ENCODE results near the gene CNIH3.

Gene CNIH3

GRCh38 chr1:224689374-224689773 lies 73.3 kb downstream of the CNIH3 start:
- ChIA-PET CTCF (no interaction called here), POLR2A (no interaction called here)
- no peak overlapping the region for H3K4me3 ChIP-seq (ENCODE audit: control insufficient read depth in 1 of 7, extremely low read depth in 1 of 7, insufficient read depth in 4 of 7, low read depth in 2 of 7, low read length in 6 of 7)
- H3K4me1 ChIP-seq (ENCODE audit: control extremely low read depth in 1 of 4, control insufficient read depth in 4 of 4, insufficient read depth in 4 of 4, low read length in 3 of 4) = peaks cover 0 to 5% (median under 1%) of the 10 kb centered on the region in 4 experiments
- H3K27me3 ChIP-seq (replicated peaks in 2 of 5; ENCODE audit: control insufficient read depth in 4 of 5, insufficient read depth in 5 of 5, low read length in 4 of 5) = no peaks in the 10 kb centered on the region
- WGBS (ENCODE audit: insufficient coverage) = 84% methylated on average over 6 of the region's 9 CpGs
- no peak overlapping the region for H3K27ac ChIP-seq (ENCODE audit: insufficient read depth in 1 of 2, low read depth in 1 of 2, low read length in 2 of 2, poor library complexity in 1 of 2, severe bottlenecking in 2 of 2)
- H3K9me3 ChIP-seq (ENCODE audit: control extremely low read depth in 1 of 5, control insufficient read depth in 4 of 5, insufficient read depth in 2 of 5, low read depth in 1 of 5, low read length in 4 of 5) = peaks cover 0 to 2% (median 0%) of the 10 kb centered on the region in 5 experiments
- no peaks in the 10 kb centered on the region for H3K36me3 ChIP-seq (ENCODE audit: control insufficient read depth in 4 of 4, insufficient read depth in 4 of 4, low read length in 3 of 4)
- DNase-seq = no peak

- Histone ChIP-seq H3K27ac (ENCODE audit: insufficient read depth in 1 of 2, low read depth in 1 of 2, low read length in 2 of 2, poor library complexity in 1 of 2, severe bottlenecking in 2 of 2) (no peak overlapping the region), H3K27me3 (replicated peaks in 2 of 5; ENCODE audit: control insufficient read depth in 4 of 5, insufficient read depth in 5 of 5, low read length in 4 of 5) (no peaks in the 10 kb centered on the region), H3K9me3 (ENCODE audit: control extremely low read depth in 1 of 5, control insufficient read depth in 4 of 5, insufficient read depth in 2 of 5, low read depth in 1 of 5, low read length in 4 of 5) (peaks cover 0 to 2% (median 0%) of the 10 kb centered on the region in 5 experiments), H3K4me1 (ENCODE audit: control extremely low read depth in 1 of 4, control insufficient read depth in 4 of 4, insufficient read depth in 4 of 4, low read length in 3 of 4) (no peaks in the 10 kb centered on the region), H3K4me3 (ENCODE audit: control insufficient read depth in 1 of 7, extremely low read depth in 1 of 7, insufficient read depth in 4 of 7, low read depth in 2 of 7, low read length in 6 of 7) (no peak overlapping the region), H3K36me3 (ENCODE audit: control insufficient read depth in 4 of 4, insufficient read depth in 4 of 4, low read length in 3 of 4) (no peaks in the 10 kb centered on the region)
- POLR2A ChIA-PET = interaction anchor here (0.6 kb wide), 1 partner anchor 15 kb away, joined by 3 read pairs; no protein-coding TSS in a partner anchor
- 100% methylated on average over 4 of the region's 4 CpGs for WGBS (ENCODE audit: insufficient coverage)
- DNase-seq = no peak
- CTCF ChIA-PET = no interaction called here
Observed at GRCh38 chr1:224690576-224690975, 74.5 kb downstream of the CNIH3 start.

GRCh38 chr1:224691148-224691925 lies 75.2 kb downstream of the CNIH3 start:
- Histone ChIP-seq H3K4me3 (ENCODE audit: control insufficient read depth in 1 of 7, extremely low read depth in 1 of 7, insufficient read depth in 4 of 7, low read depth in 2 of 7, low read length in 6 of 7) (no peak overlapping the region), H3K4me1 (ENCODE audit: control extremely low read depth in 1 of 4, control insufficient read depth in 4 of 4, insufficient read depth in 4 of 4, low read length in 3 of 4) (no peaks in the 10 kb centered on the region), H3K9me3 (ENCODE audit: control extremely low read depth in 1 of 5, control insufficient read depth in 4 of 5, insufficient read depth in 2 of 5, low read depth in 1 of 5, low read length in 4 of 5) (peaks cover 0 to 2% (median 0%) of the 10 kb centered on the region in 5 experiments), H3K36me3 (ENCODE audit: control insufficient read depth in 4 of 4, insufficient read depth in 4 of 4, low read length in 3 of 4) (no peaks in the 10 kb centered on the region), H3K27ac (ENCODE audit: insufficient read depth in 1 of 2, low read depth in 1 of 2, low read length in 2 of 2, poor library complexity in 1 of 2, severe bottlenecking in 2 of 2) (no peak overlapping the region), H3K27me3 (replicated peaks in 2 of 5; ENCODE audit: control insufficient read depth in 4 of 5, insufficient read depth in 5 of 5, low read length in 4 of 5) (no peaks in the 10 kb centered on the region)
- WGBS (ENCODE audit: insufficient coverage) = 71% methylated on average over 4 of the region's 4 CpGs
- no peak for DNase-seq
- POLR2A ChIA-PET = interaction anchor here (0.6 kb wide), 1 partner anchor 15 kb away, joined by 3 read pairs; no protein-coding TSS in a partner anchor
- CTCF ChIA-PET = no interaction called here

DNA sequence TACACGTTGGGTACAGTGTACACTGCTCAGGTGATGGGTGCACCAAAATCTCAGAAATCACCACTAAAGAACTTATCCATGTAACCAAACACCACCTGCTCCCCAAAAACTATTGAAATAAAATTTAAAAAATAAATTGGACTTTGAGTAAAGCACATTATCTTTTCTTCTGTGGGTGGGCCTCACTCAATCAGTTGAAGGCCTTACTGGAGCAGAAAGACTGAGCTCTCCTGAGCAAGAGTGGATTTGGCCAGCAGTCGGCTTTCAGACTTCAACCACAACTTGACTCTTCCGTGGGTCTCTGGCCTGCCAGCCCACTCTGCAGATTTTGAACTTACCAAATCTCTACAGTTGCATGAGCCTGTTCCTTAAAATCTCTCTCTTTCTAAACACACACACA lies 78.9 kb downstream of the CNIH3 start:
- Histone ChIP-seq H3K9me3 (ENCODE audit: control extremely low read depth in 1 of 5, control insufficient read depth in 4 of 5, insufficient read depth in 2 of 5, low read depth in 1 of 5, low read length in 4 of 5) (no peaks in the 10 kb centered on the region), H3K27me3 (replicated peaks in 2 of 5; ENCODE audit: control insufficient read depth in 4 of 5, insufficient read depth in 5 of 5, low read length in 4 of 5) (peaks cover 0 to 3% (median 0%) of the 10 kb centered on the region in 5 experiments), H3K4me1 (ENCODE audit: control extremely low read depth in 1 of 4, control insufficient read depth in 4 of 4, insufficient read depth in 4 of 4, low read length in 3 of 4) (no peaks in the 10 kb centered on the region), H3K4me3 (ENCODE audit: control insufficient read depth in 1 of 7, extremely low read depth in 1 of 7, insufficient read depth in 4 of 7, low read depth in 2 of 7, low read length in 6 of 7) (no peak overlapping the region), H3K27ac (ENCODE audit: insufficient read depth in 1 of 2, low read depth in 1 of 2, low read length in 2 of 2, poor library complexity in 1 of 2, severe bottlenecking in 2 of 2) (no peak overlapping the region), H3K36me3 (ENCODE audit: control insufficient read depth in 4 of 4, insufficient read depth in 4 of 4, low read length in 3 of 4) (no peaks in the 10 kb centered on the region)
- CTCF ChIA-PET = no interaction called here
- WGBS (ENCODE audit: insufficient coverage) = 83% methylated on average over 1 of the region's 3 CpGs
- POLR2A ChIA-PET = no interaction called here
- no peak for DNase-seq

DNA sequence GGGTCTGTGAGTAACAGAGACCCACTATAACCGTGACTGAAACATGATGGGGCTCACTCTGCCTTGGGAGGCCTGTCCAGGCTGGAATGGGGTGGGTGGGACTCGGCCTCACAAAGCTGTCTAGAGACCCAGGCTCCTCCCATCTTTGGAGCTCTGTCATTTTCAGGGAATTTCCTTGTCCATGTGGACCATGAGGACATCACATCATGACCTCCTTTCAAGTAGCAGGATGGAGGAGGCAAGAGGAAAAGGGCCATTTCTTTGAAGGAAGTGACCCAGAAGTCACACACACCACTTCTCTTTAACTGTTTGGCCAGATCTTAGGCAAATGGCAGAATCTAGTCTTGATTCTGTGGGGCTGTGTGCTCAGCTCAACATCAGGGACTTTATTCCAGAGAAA lies 79.9 kb downstream of the CNIH3 start:
- no peak for DNase-seq
- no peak overlapping the region for H3K4me3 ChIP-seq (ENCODE audit: control insufficient read depth in 1 of 7, extremely low read depth in 1 of 7, insufficient read depth in 4 of 7, low read depth in 2 of 7, low read length in 6 of 7)
- no peaks in the 10 kb centered on the region for H3K36me3 ChIP-seq (ENCODE audit: control insufficient read depth in 4 of 4, insufficient read depth in 4 of 4, low read length in 3 of 4)
- H3K27me3 ChIP-seq (replicated peaks in 2 of 5; ENCODE audit: control insufficient read depth in 4 of 5, insufficient read depth in 5 of 5, low read length in 4 of 5) = peaks cover 0 to 3% (median 0%) of the 10 kb centered on the region in 5 experiments
- WGBS (ENCODE audit: insufficient coverage) = 100% methylated on average over 2 of the region's 2 CpGs
- H3K4me1 ChIP-seq (ENCODE audit: control extremely low read depth in 1 of 4, control insufficient read depth in 4 of 4, insufficient read depth in 4 of 4, low read length in 3 of 4) = no peaks in the 10 kb centered on the region
- H3K27ac ChIP-seq (ENCODE audit: insufficient read depth in 1 of 2, low read depth in 1 of 2, low read length in 2 of 2, poor library complexity in 1 of 2, severe bottlenecking in 2 of 2) = no peak overlapping the region
- POLR2A ChIA-PET = no interaction called here
- CTCF ChIA-PET = interaction anchor here (1.4 kb wide), 1 partner anchor 23 kb away, joined by 3 read pairs; no protein-coding TSS in a partner anchor
- no peaks in the 10 kb centered on the region for H3K9me3 ChIP-seq (ENCODE audit: control extremely low read depth in 1 of 5, control insufficient read depth in 4 of 5, insufficient read depth in 2 of 5, low read depth in 1 of 5, low read length in 4 of 5)

- no peak overlapping the region for H3K27ac ChIP-seq (ENCODE audit: insufficient read depth in 1 of 2, low read depth in 1 of 2, low read length in 2 of 2, poor library complexity in 1 of 2, severe bottlenecking in 2 of 2)
- POLR2A ChIA-PET = no interaction called here
- no peaks in the 10 kb centered on the region for H3K4me1 ChIP-seq (ENCODE audit: control extremely low read depth in 1 of 4, control insufficient read depth in 4 of 4, insufficient read depth in 4 of 4, low read length in 3 of 4)
Observed at GRCh38 chr1:224696891-224697765, 81.0 kb downstream of the CNIH3 start.

GRCh38 chr1:224698015-224698451 lies 81.9 kb downstream of the CNIH3 start:
- Histone ChIP-seq H3K36me3 (ENCODE audit: control insufficient read depth in 4 of 4, insufficient read depth in 4 of 4, low read length in 3 of 4) (no peaks in the 10 kb centered on the region), H3K9me3 (ENCODE audit: control extremely low read depth in 1 of 5, control insufficient read depth in 4 of 5, insufficient read depth in 2 of 5, low read depth in 1 of 5, low read length in 4 of 5) (no peaks in the 10 kb centered on the region), H3K4me1 (ENCODE audit: control extremely low read depth in 1 of 4, control insufficient read depth in 4 of 4, insufficient read depth in 4 of 4, low read length in 3 of 4) (no peaks in the 10 kb centered on the region), H3K4me3 (ENCODE audit: control insufficient read depth in 1 of 7, extremely low read depth in 1 of 7, insufficient read depth in 4 of 7, low read depth in 2 of 7, low read length in 6 of 7) (no peak overlapping the region), H3K27me3 (replicated peaks in 2 of 5; ENCODE audit: control insufficient read depth in 4 of 5, insufficient read depth in 5 of 5, low read length in 4 of 5) (peaks cover 0 to 3% (median 0%) of the 10 kb centered on the region in 5 experiments), H3K27ac (ENCODE audit: insufficient read depth in 1 of 2, low read depth in 1 of 2, low read length in 2 of 2, poor library complexity in 1 of 2, severe bottlenecking in 2 of 2) (no peak overlapping the region)
- CTCF ChIA-PET = no interaction called here
- POLR2A ChIA-PET = no interaction called here
- no peak for DNase-seq
- WGBS (ENCODE audit: insufficient coverage) = 72% methylated on average over 4 of the region's 4 CpGs

More at GRCh38 chr1:224696891-224697765, 81.0 kb downstream of the CNIH3 start:
- peaks cover 0 to 3% (median 0%) of the 10 kb centered on the region in 5 experiments for H3K27me3 ChIP-seq (replicated peaks in 2 of 5; ENCODE audit: control insufficient read depth in 4 of 5, insufficient read depth in 5 of 5, low read length in 4 of 5)
- 91% methylated on average over 10 of the region's 14 CpGs for WGBS (ENCODE audit: insufficient coverage)
- no peak overlapping the region for H3K4me3 ChIP-seq (ENCODE audit: control insufficient read depth in 1 of 7, extremely low read depth in 1 of 7, insufficient read depth in 4 of 7, low read depth in 2 of 7, low read length in 6 of 7)
- no peaks in the 10 kb centered on the region for H3K9me3 ChIP-seq (ENCODE audit: control extremely low read depth in 1 of 5, control insufficient read depth in 4 of 5, insufficient read depth in 2 of 5, low read depth in 1 of 5, low read length in 4 of 5)
- H3K36me3 ChIP-seq (ENCODE audit: control insufficient read depth in 4 of 4, insufficient read depth in 4 of 4, low read length in 3 of 4) = no peaks in the 10 kb centered on the region
- CTCF ChIA-PET = interaction anchor here (1.4 kb wide), 1 partner anchor 22 kb away, joined by 3 read pairs; no protein-coding TSS in a partner anchor
- no peak for DNase-seq

Measured in common myeloid progenitor, CD34-positive (primary cell).